Measurements from ENCODE around the gene RNF214.

RNF214 gene

GRCh38 chr11:117193130-117194020 is 39.1 kb upstream of the RNF214 start:
- H3K4me1 Mint-ChIP-seq = peaks cover 3% of the 10 kb centered on the region

GRCh38 chr11:117194267-117194666 is 38.2 kb upstream of the RNF214 start:
- peaks cover 5% of the 10 kb centered on the region for H3K4me1 Mint-ChIP-seq
- H3K36me3 Mint-ChIP-seq = peaks cover 2% of the 10 kb centered on the region
- H3K9me3 Mint-ChIP-seq = no peaks in the 10 kb centered on the region
- no peaks in the 10 kb centered on the region for H3K27me3 Mint-ChIP-seq
- no peak overlapping the region for H3K4me3 Mint-ChIP-seq
- H3K27ac Mint-ChIP-seq = no peak overlapping the region

More at GRCh38 chr11:117193130-117194020, 39.1 kb upstream of the RNF214 start:
- H3K27me3 Mint-ChIP-seq = no peaks in the 10 kb centered on the region
- H3K36me3 Mint-ChIP-seq = peaks cover 2% of the 10 kb centered on the region
- no peak overlapping the region for H3K4me3 Mint-ChIP-seq
- no peaks in the 10 kb centered on the region for H3K9me3 Mint-ChIP-seq
- peak overlapping the region; percentile 59 for H3K27ac Mint-ChIP-seq

GRCh38 chr11:117195258-117195657 is 37.2 kb upstream of the RNF214 start:
- Mint-ChIP-seq H3K9me3 (no peaks in the 10 kb centered on the region), H3K36me3 (peaks cover 2% of the 10 kb centered on the region), H3K27ac (peak overlapping the region; percentile 48), H3K4me3 (no peak overlapping the region), H3K27me3 (no peaks in the 10 kb centered on the region), H3K4me1 (peaks cover 5% of the 10 kb centered on the region)

GRCh38 chr11:117195761-117196160 is 36.7 kb upstream of the RNF214 start:
- H3K27me3 Mint-ChIP-seq = no peaks in the 10 kb centered on the region
- no peak overlapping the region for H3K4me3 Mint-ChIP-seq
- H3K4me1 Mint-ChIP-seq = peaks cover 5% of the 10 kb centered on the region
- peaks cover 2% of the 10 kb centered on the region for H3K36me3 Mint-ChIP-seq
- H3K27ac Mint-ChIP-seq = no peak overlapping the region
- H3K9me3 Mint-ChIP-seq = no peaks in the 10 kb centered on the region

GRCh38 chr11:117197006-117197405 is 35.5 kb upstream of the RNF214 start:
- Mint-ChIP-seq H3K4me1 (peaks cover 5% of the 10 kb centered on the region), H3K36me3 (peaks cover 2% of the 10 kb centered on the region), H3K27me3 (no peaks in the 10 kb centered on the region), H3K4me3 (no peak overlapping the region), H3K27ac (no peak overlapping the region), H3K9me3 (no peaks in the 10 kb centered on the region)

- Mint-ChIP-seq H3K9me3 (no peaks in the 10 kb centered on the region), H3K4me3 (no peak overlapping the region), H3K27ac (no peak overlapping the region), H3K36me3 (peaks cover 2% of the 10 kb centered on the region), H3K27me3 (no peaks in the 10 kb centered on the region), H3K4me1 (peaks cover 5% of the 10 kb centered on the region)
Measured at GRCh38 chr11:117197516-117198456, 34.7 kb upstream of the RNF214 start.

GRCh38 chr11:117198613-117199012 is 33.9 kb upstream of the RNF214 start:
- H3K27ac Mint-ChIP-seq = no peak overlapping the region
- no peak overlapping the region for H3K4me3 Mint-ChIP-seq
- no peaks in the 10 kb centered on the region for H3K27me3 Mint-ChIP-seq
- H3K36me3 Mint-ChIP-seq = peaks cover 2% of the 10 kb centered on the region
- H3K9me3 Mint-ChIP-seq = no peaks in the 10 kb centered on the region
- peaks cover 5% of the 10 kb centered on the region for H3K4me1 Mint-ChIP-seq

- no peaks in the 10 kb centered on the region for H3K9me3 Mint-ChIP-seq
- no peaks in the 10 kb centered on the region for H3K27me3 Mint-ChIP-seq
- no peak within 1 kb of the TSS for H3K27ac Mint-ChIP-seq
- no peak within 1 kb of the TSS for H3K4me3 Mint-ChIP-seq
- peaks cover 4% of the 10 kb centered on the region for H3K36me3 Mint-ChIP-seq
- peaks cover 5% of the 10 kb centered on the region for H3K4me1 Mint-ChIP-seq
Measured at GRCh38 chr11:117199053-117199915, 33.2 kb upstream of the RNF214 start, which contains the start of gene TAGLN. Gene TAGLN, plus strand, starts transcription at chr11:117199370. Its CDS starts 3,644 bp downstream, at chr11:117203014.

- peaks cover 5% of the 10 kb centered on the region for H3K4me1 Mint-ChIP-seq
- no peak overlapping the region for H3K4me3 Mint-ChIP-seq
- H3K9me3 Mint-ChIP-seq = no peaks in the 10 kb centered on the region
- H3K36me3 Mint-ChIP-seq = peaks cover 6% of the 10 kb centered on the region
- no peak overlapping the region for H3K27ac Mint-ChIP-seq
- no peaks in the 10 kb centered on the region for H3K27me3 Mint-ChIP-seq
Measured at GRCh38 chr11:117199916-117200812, 32.3 kb upstream of the RNF214 start.

GRCh38 chr11:117200813-117201657 is 31.4 kb upstream of the RNF214 start:
- H3K27me3 Mint-ChIP-seq = no peaks in the 10 kb centered on the region
- H3K4me3 Mint-ChIP-seq = no peak overlapping the region
- peaks cover 4% of the 10 kb centered on the region for H3K36me3 Mint-ChIP-seq

GRCh38 chr11:117201658-117202305 is 30.7 kb upstream of the RNF214 start:
- Mint-ChIP-seq H3K4me1 (peaks cover 5% of the 10 kb centered on the region), H3K27ac (no peak overlapping the region), H3K9me3 (no peaks in the 10 kb centered on the region)

More at GRCh38 chr11:117200813-117201657, 31.4 kb upstream of the RNF214 start:
- peaks cover 5% of the 10 kb centered on the region for H3K4me1 Mint-ChIP-seq
- no peak overlapping the region for H3K27ac Mint-ChIP-seq
- H3K9me3 Mint-ChIP-seq = no peaks in the 10 kb centered on the region

GRCh38 chr11:117202386-117203068 is 29.9 kb upstream of the RNF214 start:
- Mint-ChIP-seq H3K9me3 (no peaks in the 10 kb centered on the region), H3K27me3 (no peaks in the 10 kb centered on the region), H3K27ac (no peak overlapping the region), H3K36me3 (peaks cover 4% of the 10 kb centered on the region), H3K4me1 (peaks cover 5% of the 10 kb centered on the region), H3K4me3 (no peak overlapping the region)

More at GRCh38 chr11:117201658-117202305, 30.7 kb upstream of the RNF214 start:
- Mint-ChIP-seq H3K36me3 (peaks cover 4% of the 10 kb centered on the region), H3K4me3 (no peak overlapping the region), H3K27me3 (no peaks in the 10 kb centered on the region)

- Mint-ChIP-seq H3K4me1 (peaks cover 5% of the 10 kb centered on the region), H3K27me3 (no peaks in the 10 kb centered on the region), H3K4me3 (no peak overlapping the region), H3K36me3 (peaks cover 4% of the 10 kb centered on the region), H3K9me3 (no peaks in the 10 kb centered on the region), H3K27ac (peak overlapping the region; percentile 52)
Measured at GRCh38 chr11:117203069-117203407, 29.4 kb upstream of the RNF214 start.

Data from activated naive CD4-positive, alpha-beta T cell treated with anti-CD3 and anti-CD28 coated beads, Interleukin-2, amount 50 U/mL, for 24 hours (primary cell).